MCF 10A (cell line): ENCODE results near the gene DGKD. TPM values are rescaled to one million over a fixed set of nuclear protein-coding genes. Genes with fewer than 3 reads are reported as not detected.

Experiments
- BruUV-seq: library from RNA; stranded (reverse); fragments of 400-500 nt; replicated peaks from 2 replicates; lab custom pipeline; 2021; lab: Mats Ljungman, UMichigan
- CTCF ChIA-PET: fragments of 300-600 bp; sonication (Branson Sonifier 250); formaldehyde crosslinking; extraction: SDS; loops from one replicate; lab custom pipeline; 2021; ENCODE audit warnings: antibody characterized with exemption, inconsistent platforms; lab: Yijun Ruan, JAX
- POLR2A ChIA-PET: fragments of 300-600, 350-650 bp; sonication (Branson Sonifier 250); formaldehyde crosslinking; extraction: SDS; loops from one replicate; lab custom pipeline; 2020; ENCODE audit warnings: antibody characterized with exemption, inconsistent platforms; lab: Yijun Ruan, JAX
- DNase-seq: peaks from one replicate; pipeline ENCODE4 v3.0.0-alpha.2; 2018; ENCODE audit not compliant: unreplicated experiment
- H3K27ac Mint-ChIP-seq: one replicate; pipeline ENCODE4 v1.8.0; 2022; ENCODE audit warnings: mild to moderate bottlenecking, low read depth, mixed read lengths; ENCODE audit not compliant: unreplicated experiment
- H3K27me3 Mint-ChIP-seq: one replicate; pipeline ENCODE4 v1.8.0; 2022; ENCODE audit warnings: mixed read lengths; ENCODE audit not compliant: insufficient read depth, unreplicated experiment
- H3K36me3 Mint-ChIP-seq: one replicate; pipeline ENCODE4 v1.8.0; 2022; ENCODE audit warnings: mild to moderate bottlenecking, moderate library complexity, mixed read lengths; ENCODE audit not compliant: insufficient read depth, unreplicated experiment
- H3K4me1 Mint-ChIP-seq: one replicate; pipeline ENCODE4 v1.8.0; 2022; ENCODE audit warnings: mixed read lengths; ENCODE audit not compliant: insufficient read depth, unreplicated experiment
- H3K4me3 Mint-ChIP-seq: one replicate; pipeline ENCODE4 v1.8.0; 2022; ENCODE audit warnings: mild to moderate bottlenecking, moderate library complexity, mixed read lengths; ENCODE audit not compliant: unreplicated experiment
- H3K9me3 Mint-ChIP-seq: one replicate; pipeline ENCODE4 v1.8.0; 2022; ENCODE audit warnings: mixed read lengths; ENCODE audit not compliant: unreplicated experiment
- intact Hi-C: fragments of 100-400 bp; cut with micrococcal nuclease; formaldehyde crosslinking; loops from 2 replicates; pipeline ENCODE4 v1.14.1; 2022
- total RNA-seq: library from RNA; stranded (reverse); gene quantifications from 2 replicates; pipeline ENCODE4 v1.2.3, GENCODE V29; 2022
- TF ChIP-seq, protein P1 (sequence below): fragments of 200-600 bp; IDR thresholded peaks from one replicate; pipeline ENCODE4 v1.8.0; 2022; ENCODE audit warnings: antibody characterized with exemption, mild to moderate bottlenecking; ENCODE audit not compliant: unreplicated experiment

DGKD gene
- total RNA-seq, 1 experiment from 2014 or later = 59.1 TPM

DNA sequence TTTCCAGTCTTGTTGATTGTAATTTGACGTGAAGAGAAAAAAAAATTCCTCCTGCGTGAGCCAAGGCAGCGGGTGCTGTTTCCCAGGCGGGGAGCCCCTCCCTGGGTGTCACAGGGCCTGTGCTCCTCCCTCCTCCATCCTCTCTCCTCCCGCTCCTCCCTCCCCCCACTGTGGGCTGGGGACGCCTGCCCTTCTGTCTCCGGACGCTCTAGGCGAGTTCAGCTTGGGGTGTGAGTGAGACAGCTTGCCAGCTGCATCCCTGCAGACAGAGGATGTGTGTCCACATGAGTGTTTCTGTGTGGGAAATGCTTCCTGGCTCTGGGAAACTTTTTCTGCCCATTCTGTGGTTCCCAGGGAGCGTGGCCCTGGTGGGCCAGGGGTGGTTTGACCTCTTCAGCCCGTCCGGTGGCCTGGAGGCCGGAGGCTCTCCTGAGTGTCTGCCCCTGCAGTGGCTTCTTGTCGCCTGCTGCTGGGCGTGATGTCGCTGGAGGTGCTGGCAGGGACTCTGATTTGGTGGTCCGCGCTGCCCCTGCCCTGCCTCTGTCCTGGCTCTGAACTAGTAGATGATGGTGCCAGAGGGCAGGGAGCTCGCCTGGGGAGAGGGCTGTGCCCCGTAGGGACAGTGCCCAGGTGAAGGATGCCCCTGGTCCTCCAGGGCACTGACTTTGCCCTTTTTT, 115.9 kb downstream of the DGKD start:
- no TSS peak for BruUV-seq
- H3K4me3 Mint-ChIP-seq = no peak overlapping the region
- H3K9me3 Mint-ChIP-seq = no peaks in the 10 kb centered on the region
- intact Hi-C loops = no loop called here
- no peaks in the 10 kb centered on the region for H3K4me1 Mint-ChIP-seq
- H3K27ac Mint-ChIP-seq = no peak overlapping the region
- TF ChIP-seq, protein P1, sequence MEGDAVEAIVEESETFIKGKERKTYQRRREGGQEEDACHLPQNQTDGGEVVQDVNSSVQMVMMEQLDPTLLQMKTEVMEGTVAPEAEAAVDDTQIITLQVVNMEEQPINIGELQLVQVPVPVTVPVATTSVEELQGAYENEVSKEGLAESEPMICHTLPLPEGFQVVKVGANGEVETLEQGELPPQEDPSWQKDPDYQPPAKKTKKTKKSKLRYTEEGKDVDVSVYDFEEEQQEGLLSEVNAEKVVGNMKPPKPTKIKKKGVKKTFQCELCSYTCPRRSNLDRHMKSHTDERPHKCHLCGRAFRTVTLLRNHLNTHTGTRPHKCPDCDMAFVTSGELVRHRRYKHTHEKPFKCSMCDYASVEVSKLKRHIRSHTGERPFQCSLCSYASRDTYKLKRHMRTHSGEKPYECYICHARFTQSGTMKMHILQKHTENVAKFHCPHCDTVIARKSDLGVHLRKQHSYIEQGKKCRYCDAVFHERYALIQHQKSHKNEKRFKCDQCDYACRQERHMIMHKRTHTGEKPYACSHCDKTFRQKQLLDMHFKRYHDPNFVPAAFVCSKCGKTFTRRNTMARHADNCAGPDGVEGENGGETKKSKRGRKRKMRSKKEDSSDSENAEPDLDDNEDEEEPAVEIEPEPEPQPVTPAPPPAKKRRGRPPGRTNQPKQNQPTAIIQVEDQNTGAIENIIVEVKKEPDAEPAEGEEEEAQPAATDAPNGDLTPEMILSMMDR = no peak
- H3K27me3 Mint-ChIP-seq = no peaks in the 10 kb centered on the region
- peaks cover 28% of the 10 kb centered on the region for H3K36me3 Mint-ChIP-seq
- no peak for DNase-seq
- CTCF ChIA-PET = interaction anchor here (0.6 to 1.0 kb wide), 4 partner anchors 17 to 444 kb away, joined by 3 to 4 read pairs (median 3); no protein-coding TSS in a partner anchor
- POLR2A ChIA-PET = no interaction called here

GRCh38 chr2:233470839-233471238, 116.5 kb downstream of the DGKD start:
- no peaks in the 10 kb centered on the region for H3K9me3 Mint-ChIP-seq
- no peaks in the 10 kb centered on the region for H3K27me3 Mint-ChIP-seq
- no peak for DNase-seq
- no TSS peak for BruUV-seq
- POLR2A ChIA-PET = interaction anchor here (0.7 kb wide), 1 partner anchor 159 kb away, joined by 3 read pairs; no protein-coding TSS in a partner anchor
- H3K36me3 Mint-ChIP-seq = peaks cover 28% of the 10 kb centered on the region
- CTCF ChIA-PET = interaction anchor here (1.0 kb wide), 1 partner anchor 18 kb away, joined by 3 read pairs; no protein-coding TSS in a partner anchor
- H3K4me3 Mint-ChIP-seq = no peak overlapping the region
- no peaks in the 10 kb centered on the region for H3K4me1 Mint-ChIP-seq
- no peak overlapping the region for H3K27ac Mint-ChIP-seq
- intact Hi-C loops = no loop called here
- TF ChIP-seq, protein P1 = no peak

GRCh38 chr2:233471291-233472035, 117.2 kb downstream of the DGKD start:
- peaks cover 30% of the 10 kb centered on the region for H3K36me3 Mint-ChIP-seq
- no peak for DNase-seq
- CTCF ChIA-PET = interaction anchor here (1.0 kb wide), 1 partner anchor 18 kb away, joined by 3 read pairs; no protein-coding TSS in a partner anchor
- H3K4me1 Mint-ChIP-seq = no peaks in the 10 kb centered on the region
- intact Hi-C loops = no loop called here
- POLR2A ChIA-PET = interaction anchor here (0.7 kb wide), 1 partner anchor 159 kb away, joined by 3 read pairs; no protein-coding TSS in a partner anchor
- H3K27ac Mint-ChIP-seq = no peak overlapping the region
- no peak overlapping the region for H3K4me3 Mint-ChIP-seq
- H3K27me3 Mint-ChIP-seq = no peaks in the 10 kb centered on the region
- no peaks in the 10 kb centered on the region for H3K9me3 Mint-ChIP-seq
- TSS peak; percentile 40 for BruUV-seq
- TF ChIP-seq, protein P1 = no peak

GRCh38 chr2:233473386-233473791, 119.1 kb downstream of the DGKD start:
- intact Hi-C loops = no loop called here
- no TSS peak for BruUV-seq
- CTCF ChIA-PET = interaction anchor here (0.7 kb wide), 1 partner anchor 22 kb away, joined by 4 read pairs; no protein-coding TSS in a partner anchor
- no peaks in the 10 kb centered on the region for H3K4me1 Mint-ChIP-seq
- TF ChIP-seq, protein P1 = no peak
- no peak for DNase-seq
- no peak overlapping the region for H3K27ac Mint-ChIP-seq
- peaks cover 34% of the 10 kb centered on the region for H3K36me3 Mint-ChIP-seq
- H3K9me3 Mint-ChIP-seq = no peaks in the 10 kb centered on the region
- POLR2A ChIA-PET = no interaction called here
- H3K4me3 Mint-ChIP-seq = no peak overlapping the region
- H3K27me3 Mint-ChIP-seq = no peaks in the 10 kb centered on the region
